Body of pancreas (tissue), 4 donors: ENCODE measurements around the gene NKX1-1. TPM values are rescaled to one million over a fixed set of nuclear protein-coding genes. Genes with fewer than 3 reads are reported as not detected.
A peak's percentile ranks its signal among the peaks of the same experiment; 100 is the strongest.

Experiments
- ATAC-seq: fragments of 150-250 bp; one replicate; pipeline ENCODE4 v1.9.1; 2016
- DNase-seq, 4 donors: peaks; one replicate each; pipeline ENCODE4 v3.0.0-alpha.2; 2019
- H3K27ac ChIP-seq, 4 donors: fragments of 200-600 bp; sonication (generic); 1 replicate in 3 of 4; 2 replicates in 1 of 4; pipeline versions ENCODE4 v1.5.1 to v1.6.1; 2016 to 2019; ENCODE audit warnings: mild to moderate bottlenecking in 1 of 4, mixed read lengths in 1 of 4, moderate library complexity in 1 of 4
- H3K27me3 ChIP-seq, 2 donors: fragments of 200-600 bp; sonication (generic); one replicate each; pipeline ENCODE4 v1.6.0; 2016; ENCODE audit warnings: mild to moderate bottlenecking in 1 of 2
- H3K36me3 ChIP-seq, 2 donors: fragments of 200-600 bp; sonication (generic); replicated peaks in 1 of 2; 2 replicates each; pipeline ENCODE4 v1.5.1; 2016; ENCODE audit warnings: low read depth in 2 of 2; ENCODE audit not compliant: insufficient read depth in 1 of 2
- H3K4me1 ChIP-seq: fragments of 200-600 bp; sonication (generic); one replicate; pipeline ENCODE4 v1.6.0; 2016
- H3K4me3 ChIP-seq, 2 donors: fragments of 200-600 bp; sonication (generic); 1 replicate in 1 of 2; 2 replicates in 1 of 2; pipeline ENCODE4 v1.5.1; 2016 to 2019
- H3K9me3 ChIP-seq, 3 donors: fragments of 200-600 bp; sonication (generic); 1 replicate in 2 of 3; 2 replicates in 1 of 3; pipeline ENCODE4 v1.5.1; 2016
- POLR2A ChIP-seq, 3 donors: fragments of 450-650 bp; IDR thresholded peaks; one replicate each; pipeline ENCODE4 v1.6.1; 2016; ENCODE audit warnings: antibody characterized with exemption in 3 of 3, mild to moderate bottlenecking in 2 of 3
- WGBS, 2 donors: methylation state at CpG; one replicate each; pipeline ENCODE4 v1.1.5; 2017; 5-methylcytosine and 5-hydroxymethylcytosine counted together
- intact Hi-C: fragments of 100-400 bp; cut with DNase I; formaldehyde crosslinking; loops from one replicate; pipeline ENCODE4 v1.15.1; 2023
- total RNA-seq, 2 donors: library from RNA; depleted of rRNA; stranded (reverse); fragments of >200 nt; gene quantifications; one replicate each; pipeline ENCODE4 v1.1.0, GENCODE V29; 2016
- TF ChIP-seq, protein P1 (sequence below), 7 experiments: fragments of 450-650 bp in 4 of 7; fragments of 200-600 bp in 3 of 7; sonication (generic) in 3 of 7; IDR thresholded peaks; one replicate each; pipeline ENCODE4 v1.5.1; 2016 to 2019; ENCODE audit warnings: antibody characterized with exemption in 7 of 7

Gene NKX1-1
- total RNA-seq, 2 donors from 2014 or later: not detected

GRCh38 chr4:1364748-1365147 lies 41.5 kb downstream of the NKX1-1 start:
- TF ChIP-seq POLR2A (IDR thresholded peaks at IDR 0.05): no peak
- TF ChIP-seq, protein P1, sequence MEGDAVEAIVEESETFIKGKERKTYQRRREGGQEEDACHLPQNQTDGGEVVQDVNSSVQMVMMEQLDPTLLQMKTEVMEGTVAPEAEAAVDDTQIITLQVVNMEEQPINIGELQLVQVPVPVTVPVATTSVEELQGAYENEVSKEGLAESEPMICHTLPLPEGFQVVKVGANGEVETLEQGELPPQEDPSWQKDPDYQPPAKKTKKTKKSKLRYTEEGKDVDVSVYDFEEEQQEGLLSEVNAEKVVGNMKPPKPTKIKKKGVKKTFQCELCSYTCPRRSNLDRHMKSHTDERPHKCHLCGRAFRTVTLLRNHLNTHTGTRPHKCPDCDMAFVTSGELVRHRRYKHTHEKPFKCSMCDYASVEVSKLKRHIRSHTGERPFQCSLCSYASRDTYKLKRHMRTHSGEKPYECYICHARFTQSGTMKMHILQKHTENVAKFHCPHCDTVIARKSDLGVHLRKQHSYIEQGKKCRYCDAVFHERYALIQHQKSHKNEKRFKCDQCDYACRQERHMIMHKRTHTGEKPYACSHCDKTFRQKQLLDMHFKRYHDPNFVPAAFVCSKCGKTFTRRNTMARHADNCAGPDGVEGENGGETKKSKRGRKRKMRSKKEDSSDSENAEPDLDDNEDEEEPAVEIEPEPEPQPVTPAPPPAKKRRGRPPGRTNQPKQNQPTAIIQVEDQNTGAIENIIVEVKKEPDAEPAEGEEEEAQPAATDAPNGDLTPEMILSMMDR (IDR thresholded peaks at IDR 0.05): no peak
- Histone ChIP-seq H3K4me1 (peaks cover 21% of the 10 kb centered on the region), H3K36me3 (no peaks in the 10 kb centered on the region), H3K27ac (peak overlapping the region in 1 of 4 donors; percentile 38), H3K4me3 (no peak overlapping the region), H3K27me3 (no peaks in the 10 kb centered on the region), H3K9me3 (no peaks in the 10 kb centered on the region)
- intact Hi-C loops: no loop called here
- DNase-seq (no peak), ATAC-seq (no peak)
- 94% methylated on average over 9 to 13 of the region's 13 CpGs for WGBS, 2 donors

DNA sequence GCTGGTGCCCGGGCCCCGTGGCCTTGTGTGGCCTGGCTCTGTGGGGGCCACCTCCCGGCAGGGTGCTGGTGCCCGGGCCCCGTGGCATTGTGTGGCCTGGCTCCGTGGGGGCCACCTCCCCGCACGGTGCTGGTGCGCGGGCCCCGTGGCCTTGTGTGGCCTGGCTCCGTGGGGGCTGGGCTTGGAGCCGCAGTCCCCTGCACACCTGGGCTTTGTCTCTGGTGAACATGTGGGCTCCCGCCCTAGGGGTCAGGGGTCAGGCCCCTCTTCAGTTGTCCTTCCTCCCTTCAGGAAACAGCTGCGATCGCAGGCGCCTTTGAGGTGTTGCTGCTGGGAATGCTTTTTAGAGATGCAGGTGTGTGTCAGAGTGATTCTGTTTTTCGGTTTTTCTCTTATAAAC lies 42.0 kb downstream of the NKX1-1 start:
- intact Hi-C loops: no loop called here
- Histone ChIP-seq H3K27ac (no peak overlapping the region), H3K4me1 (peaks cover 20% of the 10 kb centered on the region), H3K36me3 (no peaks in the 10 kb centered on the region), H3K9me3 (no peaks in the 10 kb centered on the region), H3K27me3 (no peaks in the 10 kb centered on the region), H3K4me3 (no peak overlapping the region)
- ATAC-seq (no peak), DNase-seq (no peak)
- WGBS, 2 donors: 90 to 96% methylated on average over 4 to 16 of the region's 18 CpGs
- TF ChIP-seq, protein P1 (IDR thresholded peaks at IDR 0.05): no peak
- no peak for TF ChIP-seq POLR2A (IDR thresholded peaks at IDR 0.05)

GRCh38 chr4:1363513-1363912 lies 42.7 kb downstream of the NKX1-1 start:
- TF ChIP-seq, protein P1 (IDR thresholded peaks at IDR 0.05): no peak
- no peak for TF ChIP-seq POLR2A (IDR thresholded peaks at IDR 0.05)
- no peak for DNase-seq

DNA sequence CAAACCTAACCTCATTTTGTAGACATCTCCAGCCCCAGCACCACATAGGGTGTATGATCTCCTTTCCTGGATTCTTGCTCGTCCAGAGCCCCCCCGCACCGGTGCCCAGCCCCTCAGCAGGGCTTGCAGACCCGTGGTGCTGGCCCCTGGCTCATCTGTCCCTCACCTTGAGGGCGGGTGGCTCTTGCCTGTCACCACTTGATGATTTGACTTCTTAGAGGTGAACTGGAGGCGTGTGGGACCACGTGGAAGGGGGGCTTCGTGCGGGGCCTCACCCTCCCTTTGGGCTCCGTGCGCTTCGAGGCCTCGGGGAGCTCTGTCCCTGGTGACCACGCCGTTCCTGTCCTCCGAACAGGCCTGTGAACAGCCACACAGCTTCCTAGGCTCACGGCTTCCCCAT lies 43.7 kb downstream of the NKX1-1 start:
- H3K36me3 ChIP-seq: peaks cover 0 to 4% of the 10 kb centered on the region in 2 donors
- WGBS, 2 donors: 93 to 95% methylated on average over 13 to 17 of the region's 17 CpGs

More at GRCh38 chr4:1363513-1363912, 42.7 kb downstream of the NKX1-1 start:
- Histone ChIP-seq H3K4me1 (peaks cover 13% of the 10 kb centered on the region), H3K27ac (no peak overlapping the region), H3K4me3 (no peak overlapping the region), H3K27me3 (no peaks in the 10 kb centered on the region), H3K9me3 (no peaks in the 10 kb centered on the region), H3K36me3 (peaks cover 0 to 4% of the 10 kb centered on the region in 2 donors)
- ATAC-seq: no peak
- intact Hi-C loops: no loop called here
- 86 to 94% methylated on average over 11 of the region's 11 CpGs for WGBS, 2 donors

DNA sequence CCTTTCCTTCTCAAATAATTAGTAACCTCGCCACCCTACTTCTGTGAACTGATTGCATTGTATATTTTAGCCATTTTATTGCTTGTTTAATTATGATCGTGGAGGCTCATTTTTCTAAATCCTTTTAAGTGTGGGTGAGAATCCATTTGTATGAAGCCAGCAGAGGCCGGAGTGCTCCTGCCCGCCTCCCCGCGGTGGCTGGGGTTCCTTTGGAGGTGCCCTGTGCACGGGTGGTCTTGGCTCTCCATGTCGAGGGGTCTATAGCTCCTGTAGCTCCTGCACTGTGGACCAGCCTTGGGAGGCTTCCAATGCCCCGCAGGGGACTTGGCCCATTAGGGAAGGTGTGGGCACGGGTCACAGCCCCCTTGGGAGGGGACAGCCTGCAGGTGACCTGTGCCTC lies 44.2 kb downstream of the NKX1-1 start:
- Histone ChIP-seq H3K9me3 (no peaks in the 10 kb centered on the region), H3K4me3 (no peak overlapping the region), H3K4me1 (peaks cover 12% of the 10 kb centered on the region), H3K36me3 (peaks cover 0 to 4% of the 10 kb centered on the region in 2 donors), H3K27ac (no peak overlapping the region), H3K27me3 (no peaks in the 10 kb centered on the region)
- WGBS, 2 donors: 71 to 91% methylated on average over 5 to 10 of the region's 10 CpGs
- ATAC-seq: no peak
- no peak for DNase-seq
- intact Hi-C loops: no loop called here
- TF ChIP-seq, protein P1 (IDR thresholded peaks at IDR 0.05): no peak
- TF ChIP-seq POLR2A (IDR thresholded peaks at IDR 0.05): no peak

More for the DNA sequence above, 43.7 kb downstream of the NKX1-1 start:
- DNase-seq: no peak
- Histone ChIP-seq H3K4me3 (no peak overlapping the region), H3K4me1 (peaks cover 12% of the 10 kb centered on the region), H3K27ac (no peak overlapping the region), H3K27me3 (no peaks in the 10 kb centered on the region), H3K9me3 (no peaks in the 10 kb centered on the region)
- intact Hi-C loops: no loop called here
- TF ChIP-seq, protein P1 (IDR thresholded peaks at IDR 0.05): no peak
- no peak for ATAC-seq
